Frontal cortex (tissue), 4 donors: ENCODE data around the gene SHF. TPM values are rescaled to one million over a fixed set of nuclear protein-coding genes. Genes with fewer than 3 reads are reported as not detected.
"Not testable (repeated sequence)": the region's sequence is repeated elsewhere in the genome, so short reads cannot be mapped to it uniquely, and the experiment has no call there.

Experiments used
- DNase-seq, 2 donors: peaks; one replicate each; pipeline ENCODE4 v3.0.0; 2012; ENCODE audit warnings: low spot score in 2 of 2
- FAIRE-seq: peaks from 2 replicates; lab custom pipeline; 2012; peaks lifted over from hg19 to GRCh38; lab: Jason Lieb, UNC
- total RNA-seq: library from RNA; depleted of rRNA; stranded (reverse); fragments of >200 nt; gene quantifications from one replicate; pipeline ENCODE4 v1.2.3, GENCODE V29; 2014
- donor health status: control.
- donor health status: control.
- donor health status: control.

The SHF gene
- total RNA-seq, 1 donor from 2014 or later: 49.3 TPM

- FAIRE-seq (no peak), DNase-seq (no peak)
These were observed 37.3 kb downstream of the SHF start for GRCh38 chr15:45150481-45150880.

GRCh38 chr15:45149060-45149459, 38.7 kb downstream of the SHF start:
- DNase-seq (no peak), FAIRE-seq (no peak)

- DNase-seq (no peak), FAIRE-seq (no peak)
These were observed 39.4 kb downstream of the SHF start for GRCh38 chr15:45148076-45149059.

GRCh38 chr15:45147606-45148005, 40.2 kb downstream of the SHF start:
- FAIRE-seq (no peak), DNase-seq (no peak)

GRCh38 chr15:45146405-45146804, 41.4 kb downstream of the SHF start:
- FAIRE-seq (no peak), DNase-seq (no peak)

- no peak for DNase-seq
- FAIRE-seq: no peak
These were observed 43.0 kb downstream of the SHF start for GRCh38 chr15:45144775-45145174.

- no peak for DNase-seq
- FAIRE-seq: no peak
These were observed 43.8 kb downstream of the SHF start for GRCh38 chr15:45143946-45144345.

- FAIRE-seq (no peak), DNase-seq (no peak)
These were observed 44.7 kb downstream of the SHF start for GRCh38 chr15:45143056-45143455.

GRCh38 chr15:45141386-45141785, 46.4 kb downstream of the SHF start:
- FAIRE-seq (no peak), DNase-seq (no peak)

GRCh38 chr15:45140557-45141250, 47.1 kb downstream of the SHF start:
- DNase-seq (no peak), FAIRE-seq (no peak)

GRCh38 chr15:45139770-45140169, 48.0 kb downstream of the SHF start:
- FAIRE-seq: no peak
- no peak for DNase-seq

GRCh38 chr15:45138814-45139765, 48.7 kb downstream of the SHF start:
- FAIRE-seq: no peak
- DNase-seq: no peak

- FAIRE-seq: no peak
- DNase-seq: no peak
These were observed 50.1 kb downstream of the SHF start for GRCh38 chr15:45137703-45138102.

GRCh38 chr15:45136378-45136764, 51.4 kb downstream of the SHF start:
- DNase-seq (no peak), FAIRE-seq (no peak)

- FAIRE-seq, DNase-seq: not testable (repeated sequence)
These were observed 51.9 kb downstream of the SHF start for GRCh38 chr15:45135705-45136377.

- no peak for DNase-seq
These were observed 52.8 kb downstream of the SHF start for GRCh38 chr15:45134682-45135604.

GRCh38 chr15:45134046-45134445, 53.7 kb downstream of the SHF start:
- FAIRE-seq (no peak), DNase-seq (no peak)

More at GRCh38 chr15:45134682-45135604, 52.8 kb downstream of the SHF start:
- no peak for FAIRE-seq

- FAIRE-seq (no peak), DNase-seq (no peak)
These were observed 54.2 kb downstream of the SHF start for GRCh38 chr15:45133561-45133920.
